Left cardiac atrium (tissue), 4 donors: ENCODE measurements around the gene KRT3. TPM values are rescaled to one million over a fixed set of nuclear protein-coding genes. Genes with fewer than 3 reads are reported as not detected.
"Not testable (repeated sequence)": the region's sequence is repeated elsewhere in the genome, so short reads cannot be mapped to it uniquely, and the experiment has no call there.

Experiments
- ATAC-seq, 2 donors: fragments of 200-7000 bp; cut with Tn5 transposase; one replicate each; pipeline ENCODE4 v1.9.1; 2020; ENCODE audit warnings: mild to moderate bottlenecking in 2 of 2, moderate library complexity in 2 of 2
- DNase-seq: peaks from one replicate; pipeline ENCODE4 v3.0.0-alpha.2; 2020
- intact Hi-C, 2 donors: fragments of 100-400 bp; cut with DNase I; formaldehyde crosslinking; loops; one replicate each; pipeline versions ENCODE4 v1.14.1 to v1.15.1; 2022 to 2023
- total RNA-seq, 2 donors: library from RNA; stranded (reverse); fragmentation: NEBNext Ultra II Directional; extraction: Animal tissue kit (Norgen Biotek cat#: 25700); gene quantifications; one replicate each; pipeline ENCODE4 v1.2.1, GENCODE V29; 2021
- donor health status: DM: no; HTN: yes; CAD: no.
- donor health status: DM: no; HTN: yes; CAD: no; lungs with severe emphysema.
- donor health status: DM: yes; HTN: yes; CAD: no.
- donor health status: Dilated cardiomyopathy.

KRT3 gene
- total RNA-seq, 2 donors from 2014 or later: not detected

DNA sequence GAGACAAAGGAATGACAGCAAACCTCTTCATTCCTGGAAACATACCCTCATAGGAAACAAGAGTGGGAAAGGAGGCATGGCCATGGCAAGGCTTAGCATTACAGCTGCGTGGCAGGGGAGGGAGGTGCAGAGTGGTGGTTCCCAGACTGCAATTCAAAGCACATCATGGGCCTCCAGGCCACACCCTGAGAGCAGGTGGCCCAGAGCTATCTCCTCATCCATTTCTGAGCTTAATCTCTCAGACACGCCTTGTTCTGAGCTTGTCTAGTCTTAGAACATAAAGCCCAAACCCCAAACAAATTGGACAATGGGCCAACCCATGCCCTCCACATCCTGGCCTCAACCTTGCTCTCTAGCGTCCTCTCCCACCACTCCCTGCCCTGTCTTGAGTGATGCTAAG lies 5.9 kb upstream of the KRT3 start:
- intact Hi-C loops: no loop called here
- no peak for ATAC-seq
- no peak for DNase-seq

- intact Hi-C loops: no loop called here
- DNase-seq (no peak), ATAC-seq (no peak)
These were observed 4.5 kb upstream of the KRT3 start for GRCh38 chr12:52800259-52800917.

GRCh38 chr12:52799505-52800211 lies 3.7 kb upstream of the KRT3 start:
- intact Hi-C loops: no loop called here
- no peak for ATAC-seq
- no peak for DNase-seq

DNA sequence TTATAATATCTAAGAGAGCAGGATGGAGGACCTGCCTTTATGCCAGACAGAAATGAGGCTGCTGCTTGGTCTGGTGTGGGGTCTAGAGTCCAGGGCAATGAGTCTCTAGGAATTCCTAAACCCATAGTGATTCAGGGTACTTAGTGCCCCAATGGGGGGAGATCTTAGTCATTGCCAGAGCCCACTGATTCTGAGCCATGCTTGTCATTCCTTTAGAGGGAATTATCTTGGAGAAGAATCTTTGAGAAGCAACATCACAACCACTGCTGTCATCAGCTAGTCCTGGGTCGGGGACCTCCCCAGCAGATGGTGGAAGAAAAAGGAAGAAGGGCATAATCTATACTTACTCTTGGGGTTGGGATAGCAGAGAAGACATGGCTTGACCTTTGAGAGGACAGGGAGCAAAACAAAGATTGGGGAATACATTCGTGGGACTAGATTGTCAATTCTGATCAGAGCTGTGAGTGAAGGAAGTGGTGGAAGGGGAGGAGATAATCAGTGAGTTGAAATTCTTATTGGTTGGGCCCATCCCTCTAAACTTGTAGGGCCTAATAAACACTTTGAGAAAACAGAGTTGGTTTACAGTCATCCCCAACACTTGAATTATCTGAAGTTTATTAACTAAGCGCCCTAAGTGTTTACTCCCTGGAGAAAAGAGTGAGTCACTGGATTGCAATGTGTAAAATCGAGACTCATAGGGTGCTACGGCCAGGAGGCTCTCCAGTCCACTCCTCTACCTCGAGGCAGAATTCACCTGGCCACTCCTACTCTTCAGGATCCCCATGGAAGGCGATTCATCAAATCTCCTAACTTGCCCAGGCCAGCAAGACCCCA lies 3.0 kb upstream of the KRT3 start:
- peak in 1 of 2 donors; percentile 38 for ATAC-seq
- DNase-seq: no peak
- intact Hi-C loops: no loop called here

- ATAC-seq: no peak
- intact Hi-C loops: no loop called here
These were observed 2.2 kb upstream of the KRT3 start for GRCh38 chr12:52798003-52798670.

DNA sequence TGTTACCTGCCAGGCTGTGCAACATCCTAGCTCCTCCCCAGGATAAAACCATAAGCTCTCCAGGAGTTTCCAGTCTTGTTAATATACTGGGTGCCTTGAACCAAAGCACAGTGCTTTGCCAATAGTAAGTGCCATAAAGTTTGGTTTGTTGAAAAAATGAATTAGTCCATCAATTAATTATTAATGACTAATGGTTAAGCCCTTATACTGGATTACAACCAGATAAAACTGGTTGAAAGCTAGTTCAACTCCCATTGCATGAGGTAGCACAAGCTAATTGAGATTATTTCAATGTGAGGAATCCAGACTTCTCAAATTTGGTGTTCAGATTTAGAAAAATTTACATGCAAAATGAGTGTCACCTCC lies 1.6 kb upstream of the KRT3 start:
- DNase-seq (no peak), ATAC-seq (no peak)
- intact Hi-C loops: no loop called here

More at GRCh38 chr12:52798003-52798670, 2.2 kb upstream of the KRT3 start:
- no peak for DNase-seq

DNA sequence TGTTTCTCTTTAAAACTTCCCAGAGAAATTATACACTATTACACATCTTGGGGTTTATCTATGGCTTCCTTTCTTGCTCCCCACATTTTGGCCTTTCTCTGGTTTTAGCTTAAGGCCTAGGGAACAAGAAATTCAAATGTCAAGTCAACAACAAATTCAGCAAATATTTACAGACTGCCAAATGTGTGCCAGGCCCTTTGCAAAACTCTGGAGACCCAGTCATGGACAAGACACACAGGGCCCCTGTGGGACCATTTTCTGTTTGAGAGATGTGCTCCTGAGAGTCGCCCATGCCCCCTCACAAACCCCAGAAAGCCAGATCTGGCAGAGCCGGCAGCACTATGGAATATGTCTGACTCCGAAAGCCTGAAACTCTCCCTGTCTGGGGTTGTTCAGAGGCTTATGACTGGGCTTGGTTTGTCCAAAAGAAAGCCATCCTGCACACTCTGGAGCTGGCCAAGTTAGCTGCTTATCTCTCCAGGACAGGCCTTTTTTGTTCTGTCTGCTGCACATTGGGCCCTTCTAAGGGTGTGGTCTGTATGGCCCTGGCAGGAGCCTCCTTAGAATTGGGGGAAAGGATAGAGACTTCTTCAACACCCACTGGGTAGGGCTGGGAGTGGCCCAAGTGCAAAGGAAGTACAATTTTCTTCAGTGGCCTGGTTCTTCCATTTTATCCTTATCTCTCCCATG lies 1.1 kb upstream of the KRT3 start:
- ATAC-seq: no peak
- no peak for DNase-seq
- intact Hi-C loops: no loop called here

DNA sequence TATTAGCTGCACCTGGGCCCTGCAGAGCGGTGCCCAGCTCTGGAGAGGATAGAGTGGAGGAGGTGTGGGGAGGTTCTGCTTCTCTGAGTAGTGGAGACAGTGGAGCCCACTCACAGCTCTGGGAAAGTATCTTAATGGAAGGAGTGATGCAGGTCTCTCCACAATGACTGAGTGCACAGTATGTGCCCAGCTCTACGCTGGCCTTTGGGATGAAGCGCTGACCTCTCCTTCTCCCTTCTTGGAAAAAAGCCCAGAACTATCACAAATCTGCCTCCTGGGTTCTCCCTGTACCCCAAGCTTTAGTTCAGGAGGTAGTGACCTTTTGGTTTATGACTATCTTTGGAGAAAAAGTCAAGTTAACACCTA lies 495 bp upstream of the KRT3 start:
- DNase-seq: no peak
- intact Hi-C loops: no loop called here
- ATAC-seq: no peak

GRCh38 chr12:52795332-52795674 lies 614 bp downstream of the KRT3 start:
- DNase-seq, ATAC-seq, intact Hi-C loops: not testable (repeated sequence)

DNA sequence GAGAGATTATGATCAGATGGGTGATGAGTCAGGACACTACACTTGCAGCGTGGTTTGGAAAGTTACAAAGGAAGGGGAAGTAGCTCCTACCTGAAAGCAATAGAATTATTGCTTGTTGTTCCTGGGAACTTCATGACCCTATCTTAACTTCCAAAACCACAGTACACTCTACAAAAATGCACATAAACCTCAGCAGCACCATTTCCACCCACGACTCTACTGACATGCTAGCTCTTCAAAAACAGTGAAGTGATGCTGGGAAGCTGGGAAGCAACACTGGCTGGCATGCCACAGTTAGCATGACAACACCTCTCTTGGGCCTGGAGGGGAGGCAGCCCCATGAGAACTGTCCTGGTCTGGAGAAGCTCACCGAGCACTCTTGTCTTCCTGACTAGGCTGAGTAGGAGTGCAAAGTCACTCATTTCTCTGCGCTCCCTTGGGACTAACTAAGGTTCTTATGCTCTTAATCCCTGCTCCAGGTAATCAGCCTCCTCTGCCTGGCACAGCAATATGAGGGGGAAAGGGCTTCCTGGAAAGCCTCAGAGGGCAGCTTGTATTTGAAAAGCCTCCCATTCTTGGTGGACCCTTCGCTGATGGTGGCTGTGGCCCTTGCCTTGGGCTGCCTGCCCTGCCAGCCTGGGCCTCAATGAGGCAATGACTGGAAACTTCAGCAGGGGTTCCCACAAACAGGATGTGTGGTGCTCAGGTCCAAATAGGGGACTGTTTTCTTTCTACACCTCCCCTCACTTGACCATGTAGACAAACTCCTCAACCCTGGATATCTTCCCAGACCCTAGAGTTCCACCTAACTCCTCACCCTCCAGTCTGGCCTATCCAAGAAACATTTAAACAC lies 1.2 kb downstream of the KRT3 start:
- intact Hi-C loops: no loop called here
- ATAC-seq (no peak), DNase-seq (no peak)

GRCh38 chr12:52792185-52793029 lies 3.5 kb downstream of the KRT3 start:
- intact Hi-C loops: no loop called here
- no peak for DNase-seq
- no peak for ATAC-seq

DNA sequence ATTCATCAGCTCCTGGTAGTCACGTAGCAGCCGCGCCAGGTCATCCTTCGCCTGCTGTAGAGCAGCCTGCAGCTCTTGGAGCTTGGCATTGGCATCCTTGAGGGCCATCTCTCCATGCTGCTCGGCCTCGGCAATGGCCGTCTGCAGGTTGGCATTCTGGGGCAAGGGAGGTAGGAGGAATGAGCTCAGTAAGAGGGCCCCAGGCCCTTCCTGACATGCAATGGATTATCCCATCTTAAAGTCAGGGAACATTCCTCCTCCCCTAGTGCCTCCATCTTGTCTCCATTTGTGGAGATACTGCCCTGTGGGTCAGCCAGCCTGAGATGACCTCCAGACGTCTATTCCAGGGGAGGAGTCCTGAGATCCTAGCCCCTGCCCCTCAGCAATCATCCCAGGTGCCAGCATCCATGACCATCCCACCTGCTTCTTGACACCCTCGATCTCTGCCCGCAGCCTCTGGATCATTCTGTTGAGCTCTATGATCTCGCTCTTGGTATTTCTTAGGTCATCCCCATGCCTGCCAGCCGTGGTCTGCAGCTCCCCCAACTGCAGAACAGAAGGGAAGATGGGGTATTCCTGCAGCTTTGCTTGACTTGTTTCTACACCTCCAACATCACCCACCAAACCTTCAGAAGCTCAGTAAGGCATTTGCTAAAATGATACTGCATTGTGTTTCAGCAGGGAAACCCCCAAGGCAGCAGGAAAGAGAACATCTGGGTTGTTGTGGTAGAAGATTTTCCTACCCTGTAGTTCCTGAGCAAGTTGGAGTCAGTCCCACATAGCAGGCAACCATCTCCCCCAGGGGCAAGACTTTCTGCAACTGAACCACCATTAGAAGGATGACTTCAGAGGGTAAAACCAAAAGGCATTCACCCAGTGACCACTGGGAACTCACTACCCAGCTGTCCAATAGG lies 4.4 kb downstream of the KRT3 start:
- intact Hi-C loops: no loop called here
- DNase-seq: no peak
- no peak for ATAC-seq

- DNase-seq (no peak), ATAC-seq (no peak)
- intact Hi-C loops: no loop called here
These were observed 5.3 kb downstream of the KRT3 start for GRCh38 chr12:52790427-52791270.

DNA sequence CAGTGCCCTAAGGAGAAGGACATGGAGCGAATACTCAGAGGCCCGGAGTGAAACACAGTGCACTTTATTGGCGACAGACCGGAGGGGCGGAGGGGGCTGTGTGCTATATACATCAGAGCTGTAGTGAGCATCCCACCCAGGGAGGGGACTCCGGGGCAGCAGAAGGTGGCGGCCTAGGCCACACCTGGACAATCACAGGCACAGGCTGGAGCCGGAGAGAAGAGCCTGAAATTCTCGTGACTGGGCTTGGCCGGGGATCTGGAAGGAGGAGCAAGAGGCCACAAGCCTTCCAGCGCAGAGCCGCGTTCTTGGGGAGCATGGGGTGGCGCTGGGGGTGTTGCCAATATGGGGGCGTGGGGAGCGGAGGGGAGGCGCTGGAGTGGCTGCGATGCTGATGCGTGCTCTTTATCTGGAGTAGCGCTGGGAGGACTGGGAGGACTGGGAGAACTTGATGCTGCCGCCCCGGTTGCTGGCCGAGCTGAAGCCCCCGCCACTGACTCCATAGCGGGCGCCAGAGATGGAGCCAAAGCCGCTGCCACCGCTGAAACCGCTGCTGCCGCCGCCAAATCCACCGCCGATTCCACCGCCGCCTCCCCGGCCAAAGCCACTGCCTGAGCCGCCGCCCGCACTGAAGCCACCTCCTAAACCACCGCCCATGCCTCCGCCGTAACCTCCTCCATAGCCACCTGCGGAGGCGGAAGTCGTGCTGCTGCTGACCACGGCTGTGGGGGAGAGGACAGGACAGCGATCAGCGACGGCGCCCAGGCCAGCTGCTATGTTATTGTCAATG lies 6.1 kb downstream of the KRT3 start:
- DNase-seq: no peak
- intact Hi-C loops: no loop called here
- peak in 1 of 2 donors; percentile 23 for ATAC-seq
